ENCODE data around the gene PPARGC1A. TPM values are rescaled to one million over a fixed set of nuclear protein-coding genes. Genes with fewer than 3 reads are reported as not detected.

PPARGC1A gene
- total RNA-seq, 1 donor from 2014 or later, result 0.48 TPM

GRCh38 chr4:23773884-23774636, 115.8 kb downstream of the PPARGC1A start:
- Histone ChIP-seq H3K27ac (ENCODE audit: low read depth, low read length) (no peak overlapping the region), H3K4me1 (ENCODE audit: insufficient read depth, low read length) (no peaks in the 10 kb centered on the region), H3K4me2 (ENCODE audit: low read length) (no peak overlapping the region), H3K9me3 (ENCODE audit: insufficient read depth, low read depth, low read length) (no peaks in the 10 kb centered on the region), H3K9ac (ENCODE audit: low read length) (no peak overlapping the region), H3K27me3 (ENCODE audit: insufficient read depth, low read length) (no peaks in the 10 kb centered on the region), H3K4me3 (ENCODE audit: insufficient read depth, low read depth, low read length) (no peak overlapping the region), H3K36me3 (ENCODE audit: insufficient read depth, low read length) (no peaks in the 10 kb centered on the region), H4K20me1 (ENCODE audit: insufficient read depth, low read length) (no peaks in the 10 kb centered on the region), H2AFZ (ENCODE audit: low read depth, low read length) (no peak overlapping the region), H3K79me2 (ENCODE audit: insufficient read depth, low read length) (no peaks in the 10 kb centered on the region)
- TF ChIP-seq EZH2 (IDR thresholded peaks at IDR 0.05; ENCODE audit: insufficient read depth, low read length) (no peak), CTCF (IDR thresholded peaks at IDR 0.05; ENCODE audit: insufficient read depth, low read depth, low read length) (no peak)
- peaks cover 1% of the 10 kb centered on the region for H3K27me3 Mint-ChIP-seq (ENCODE audit: low read depth, unreplicated experiment)
- FAIRE-seq, result no peak
- H3K9me3 Mint-ChIP-seq (ENCODE audit: unreplicated experiment), result no peaks in the 10 kb centered on the region
- H3K4me3 Mint-ChIP-seq (ENCODE audit: unreplicated experiment), result no peak overlapping the region
- H3K4me1 Mint-ChIP-seq (ENCODE audit: low read depth, unreplicated experiment), result peaks cover 11% of the 10 kb centered on the region
- no peaks in the 10 kb centered on the region for H3K36me3 Mint-ChIP-seq (ENCODE audit: low read depth, unreplicated experiment)
- no peak overlapping the region for H3K27ac Mint-ChIP-seq (ENCODE audit: unreplicated experiment)
- DNase-seq (ENCODE audit: low read depth), result no peak

- Mint-ChIP-seq H3K4me3 (ENCODE audit: unreplicated experiment) (no peak overlapping the region), H3K9me3 (ENCODE audit: unreplicated experiment) (no peaks in the 10 kb centered on the region), H3K27me3 (ENCODE audit: low read depth, unreplicated experiment) (no peaks in the 10 kb centered on the region), H3K27ac (ENCODE audit: unreplicated experiment) (no peak overlapping the region), H3K4me1 (ENCODE audit: low read depth, unreplicated experiment) (peaks cover 17% of the 10 kb centered on the region), H3K36me3 (ENCODE audit: low read depth, unreplicated experiment) (no peaks in the 10 kb centered on the region)
- H3K79me2 ChIP-seq (ENCODE audit: insufficient read depth, low read length), result no peaks in the 10 kb centered on the region
- H3K36me3 ChIP-seq (ENCODE audit: insufficient read depth, low read length), result no peaks in the 10 kb centered on the region
- no peak overlapping the region for H3K27ac ChIP-seq (ENCODE audit: low read depth, low read length)
- H3K9me3 ChIP-seq (ENCODE audit: insufficient read depth, low read depth, low read length), result no peaks in the 10 kb centered on the region
- no peaks in the 10 kb centered on the region for H4K20me1 ChIP-seq (ENCODE audit: insufficient read depth, low read length)
- TF ChIP-seq CTCF (IDR thresholded peaks at IDR 0.05; ENCODE audit: insufficient read depth, low read depth, low read length) (no peak), EZH2 (IDR thresholded peaks at IDR 0.05; ENCODE audit: insufficient read depth, low read length) (no peak)
- no peaks in the 10 kb centered on the region for H3K27me3 ChIP-seq (ENCODE audit: insufficient read depth, low read length)
- H3K9ac ChIP-seq (ENCODE audit: low read length), result no peak overlapping the region
- no peak overlapping the region for H2AFZ ChIP-seq (ENCODE audit: low read depth, low read length)
- DNase-seq (ENCODE audit: low read depth) (peak; percentile 55), FAIRE-seq (no peak)
- no peak overlapping the region for H3K4me2 ChIP-seq (ENCODE audit: low read length)
- no peaks in the 10 kb centered on the region for H3K4me1 ChIP-seq (ENCODE audit: insufficient read depth, low read length)
- H3K4me3 ChIP-seq (ENCODE audit: insufficient read depth, low read depth, low read length), result no peak overlapping the region
These were observed 119.8 kb downstream of the PPARGC1A start for GRCh38 chr4:23770011-23770410.

- Mint-ChIP-seq H3K27me3 (ENCODE audit: low read depth, unreplicated experiment) (no peaks in the 10 kb centered on the region), H3K4me3 (ENCODE audit: unreplicated experiment) (no peak overlapping the region), H3K27ac (ENCODE audit: unreplicated experiment) (no peak overlapping the region), H3K36me3 (ENCODE audit: low read depth, unreplicated experiment) (no peaks in the 10 kb centered on the region), H3K4me1 (ENCODE audit: low read depth, unreplicated experiment) (peaks cover 16% of the 10 kb centered on the region), H3K9me3 (ENCODE audit: unreplicated experiment) (no peaks in the 10 kb centered on the region)
- no peak overlapping the region for H2AFZ ChIP-seq (ENCODE audit: low read depth, low read length)
- TF ChIP-seq CTCF (IDR thresholded peaks at IDR 0.05; ENCODE audit: insufficient read depth, low read depth, low read length), result no peak
- no peaks in the 10 kb centered on the region for H3K79me2 ChIP-seq (ENCODE audit: insufficient read depth, low read length)
- H4K20me1 ChIP-seq (ENCODE audit: insufficient read depth, low read length), result no peaks in the 10 kb centered on the region
- no peak overlapping the region for H3K4me3 ChIP-seq (ENCODE audit: insufficient read depth, low read depth, low read length)
- no peak overlapping the region for H3K27ac ChIP-seq (ENCODE audit: low read depth, low read length)
- no peak overlapping the region for H3K4me2 ChIP-seq (ENCODE audit: low read length)
- no peaks in the 10 kb centered on the region for H3K9me3 ChIP-seq (ENCODE audit: insufficient read depth, low read depth, low read length)
- H3K9ac ChIP-seq (ENCODE audit: low read length), result no peak overlapping the region
- no peaks in the 10 kb centered on the region for H3K27me3 ChIP-seq (ENCODE audit: insufficient read depth, low read length)
- FAIRE-seq (no peak), DNase-seq (ENCODE audit: low read depth) (no peak)
- H3K36me3 ChIP-seq (ENCODE audit: insufficient read depth, low read length), result no peaks in the 10 kb centered on the region
- no peaks in the 10 kb centered on the region for H3K4me1 ChIP-seq (ENCODE audit: insufficient read depth, low read length)
These were observed 120.4 kb downstream of the PPARGC1A start for GRCh38 chr4:23769406-23769805.
